NK-92 (cell line): ENCODE data around the gene ABCA8.
"Not testable (repeated sequence)": the region's sequence is repeated elsewhere in the genome, so short reads cannot be mapped to it uniquely, and the experiment has no call there.

ENCODE experiments used
- DNase-seq: peaks from one replicate; lab custom pipeline; 2025; ENCODE audit not compliant: unreplicated experiment; lab: John Stamatoyannopoulos, UW

Gene ABCA8

DNA sequence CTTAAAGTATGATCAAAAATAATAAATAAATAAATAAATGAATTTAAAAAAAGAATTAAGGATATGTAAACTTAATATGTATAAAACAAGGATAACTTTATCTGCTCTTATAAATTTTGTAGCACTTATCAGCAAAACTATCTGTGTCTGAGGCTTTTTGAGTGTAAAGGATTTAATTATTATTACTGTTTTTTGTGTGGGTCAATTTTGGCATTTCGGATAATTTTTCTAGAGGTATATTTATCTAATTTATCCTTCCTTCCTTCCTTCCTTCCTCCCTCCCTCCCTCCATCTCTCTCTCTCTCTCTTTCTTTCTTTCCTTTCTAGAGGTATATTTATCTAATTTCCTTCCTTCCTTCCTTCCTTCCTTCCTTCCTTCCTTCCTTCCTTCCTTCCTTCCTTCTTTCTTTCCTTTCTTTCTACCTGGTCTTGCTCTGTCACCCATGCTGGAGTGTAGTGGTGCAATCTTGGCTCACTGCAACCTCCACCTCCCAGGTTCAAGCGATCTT, 120.8 kb downstream of the ABCA8 start:
- DNase-seq, result no peak

DNA sequence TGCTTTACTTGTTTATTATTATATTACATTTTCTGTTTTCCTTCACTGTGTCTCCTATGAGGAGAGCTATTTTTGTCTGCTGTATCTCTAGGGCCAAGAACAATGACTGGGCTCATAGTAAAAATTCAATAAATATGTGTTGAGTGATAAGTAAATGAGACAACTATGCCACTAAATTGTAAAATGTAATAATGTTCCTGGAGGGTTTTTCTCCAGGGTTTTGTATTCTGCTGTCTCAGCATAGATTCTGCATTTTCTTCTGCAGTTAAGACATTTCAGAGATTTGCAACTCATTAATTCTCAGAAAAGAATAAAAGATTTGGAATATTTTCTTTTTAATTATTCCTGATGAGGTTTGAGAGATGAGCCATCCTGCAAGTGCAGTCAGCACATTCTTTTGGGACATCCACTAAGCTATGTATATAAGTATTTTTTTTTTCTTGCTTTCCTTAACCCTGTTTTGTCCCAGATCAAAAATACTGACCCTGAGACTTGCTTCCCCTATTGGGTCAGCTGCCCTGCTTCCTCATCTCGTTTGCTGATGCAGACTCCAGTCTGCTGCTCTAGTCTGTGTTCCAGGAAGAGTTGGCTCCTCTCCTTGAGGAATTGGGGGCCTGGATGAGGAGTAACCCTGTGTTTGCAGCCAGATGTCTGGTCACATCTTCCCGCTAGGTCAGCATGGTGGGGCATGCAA, 122.9 kb downstream of the ABCA8 start:
- no peak for DNase-seq

DNA sequence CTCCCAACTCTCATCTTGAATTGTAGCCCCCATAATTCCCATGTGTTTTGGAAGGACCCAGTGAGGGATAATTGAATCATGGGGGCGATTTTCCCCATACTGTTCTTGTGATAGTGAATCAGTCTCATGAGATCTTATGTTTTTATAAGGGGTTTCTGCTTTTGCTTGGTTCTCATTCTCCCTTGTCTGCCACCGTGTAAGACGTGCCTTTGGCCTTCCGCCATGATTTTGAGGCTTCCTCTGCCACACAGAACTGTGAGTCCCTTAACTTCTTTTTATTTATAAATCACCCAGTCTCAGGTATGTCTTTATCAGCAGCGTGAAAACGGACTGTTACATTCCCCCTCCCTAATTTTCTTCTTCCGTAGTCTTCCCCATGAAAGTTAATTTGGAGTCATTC, 124.0 kb downstream of the ABCA8 start:
- no peak for DNase-seq

DNA sequence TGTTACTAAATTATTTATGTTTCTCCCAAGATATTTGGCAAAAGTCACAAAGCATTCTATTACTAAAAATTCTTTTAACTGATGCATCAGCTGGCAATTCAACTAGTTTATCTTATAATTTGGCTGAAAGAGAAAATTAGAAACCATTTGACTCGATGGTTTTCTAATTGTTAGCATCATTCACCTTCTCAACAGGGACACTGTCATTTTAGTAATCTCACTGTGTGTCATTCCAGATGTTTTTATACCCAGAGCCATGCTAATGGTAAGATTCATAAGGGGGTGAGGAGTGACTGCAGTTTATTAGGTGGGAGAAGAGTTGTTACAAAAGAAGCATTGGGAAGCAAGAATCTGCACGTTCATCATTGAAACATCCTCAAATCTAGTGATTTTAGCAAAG, 124.9 kb downstream of the ABCA8 start:
- DNase-seq, result no peak

DNA sequence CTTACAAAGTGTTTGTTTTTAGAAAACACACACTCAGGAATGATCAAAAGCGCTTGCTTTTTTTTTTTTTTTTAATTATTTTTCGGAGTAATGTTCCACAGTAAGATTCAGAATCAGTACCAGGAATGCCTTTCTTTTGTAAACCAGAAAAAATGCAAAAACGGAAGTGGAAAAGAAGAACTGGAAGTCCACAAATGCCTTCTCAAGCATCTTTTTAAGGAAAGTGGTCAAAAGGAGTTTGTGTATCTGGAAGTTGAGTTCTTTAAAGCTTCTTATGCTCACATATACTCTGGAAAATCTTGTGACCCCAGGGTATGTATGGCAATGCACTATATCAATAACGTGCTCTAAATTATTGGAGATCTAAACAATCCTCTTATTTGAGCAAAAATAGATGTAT, 126.0 kb downstream of the ABCA8 start:
- DNase-seq, result no peak

DNA sequence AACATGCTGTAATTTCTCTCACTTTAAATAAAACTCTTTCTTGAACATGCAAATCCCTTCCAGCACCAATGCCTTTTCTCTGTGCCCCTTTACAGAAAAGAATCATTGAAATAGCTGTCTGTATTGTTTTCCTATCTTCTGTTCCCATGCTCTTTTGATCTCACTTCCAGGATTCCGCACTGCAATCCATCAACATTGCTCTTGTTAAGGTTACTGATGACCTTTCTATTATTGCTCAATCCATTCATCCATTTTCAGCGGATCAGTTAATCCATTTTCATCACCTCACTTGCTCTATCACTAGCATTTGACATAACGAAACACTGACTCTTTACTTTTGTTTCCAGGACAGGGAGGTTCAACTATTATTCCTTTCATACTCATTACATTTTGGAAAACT, 130.5 kb downstream of the ABCA8 start:
- no peak for DNase-seq

DNA sequence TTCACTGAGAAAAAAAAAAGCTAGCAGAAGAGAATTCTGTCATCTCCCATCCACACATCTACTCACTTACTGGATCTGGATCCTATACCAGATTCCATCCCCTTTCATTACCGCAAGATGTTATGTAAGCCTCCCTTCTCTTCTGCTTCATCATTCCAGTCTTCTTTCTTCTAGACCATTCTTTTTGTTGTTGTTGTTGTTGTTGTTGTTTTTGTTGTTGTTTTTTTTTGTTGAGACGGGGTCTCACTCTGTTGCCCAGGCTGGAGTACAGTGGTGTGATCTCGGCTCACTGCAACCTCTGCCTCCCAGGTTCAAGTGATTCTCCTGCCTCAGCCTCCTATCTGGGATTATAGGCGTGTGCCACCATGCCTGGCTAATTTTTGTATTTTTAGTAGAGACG, 131.0 kb downstream of the ABCA8 start:
- not testable (repeated sequence) for DNase-seq

DNA sequence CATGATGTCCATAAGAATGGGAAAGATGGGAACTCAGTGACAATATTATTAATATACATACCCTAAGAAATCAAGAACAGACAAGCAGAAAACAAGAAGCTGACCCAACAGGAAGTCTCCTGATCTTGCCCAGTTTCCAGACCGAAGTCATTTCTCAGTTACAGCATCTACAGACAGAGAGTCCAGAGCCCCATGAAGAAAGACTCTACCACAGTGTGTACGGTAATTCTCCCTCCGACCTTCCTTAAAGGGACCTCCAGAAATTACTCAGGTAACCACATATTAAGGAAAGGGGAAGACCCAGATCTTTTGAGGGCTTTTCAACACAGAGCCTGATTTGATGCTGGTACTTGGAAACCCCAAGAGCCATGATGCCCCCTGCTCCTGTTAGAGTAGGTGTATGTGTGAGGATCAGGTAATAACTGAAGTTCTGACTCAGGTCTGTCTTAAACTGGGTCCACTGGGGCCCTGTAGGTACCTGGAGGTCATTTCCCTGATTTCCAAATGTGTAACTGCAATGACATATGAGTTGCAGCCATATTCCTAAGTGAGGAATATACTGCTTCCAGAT, 132.4 kb downstream of the ABCA8 start:
- no peak for DNase-seq

DNA sequence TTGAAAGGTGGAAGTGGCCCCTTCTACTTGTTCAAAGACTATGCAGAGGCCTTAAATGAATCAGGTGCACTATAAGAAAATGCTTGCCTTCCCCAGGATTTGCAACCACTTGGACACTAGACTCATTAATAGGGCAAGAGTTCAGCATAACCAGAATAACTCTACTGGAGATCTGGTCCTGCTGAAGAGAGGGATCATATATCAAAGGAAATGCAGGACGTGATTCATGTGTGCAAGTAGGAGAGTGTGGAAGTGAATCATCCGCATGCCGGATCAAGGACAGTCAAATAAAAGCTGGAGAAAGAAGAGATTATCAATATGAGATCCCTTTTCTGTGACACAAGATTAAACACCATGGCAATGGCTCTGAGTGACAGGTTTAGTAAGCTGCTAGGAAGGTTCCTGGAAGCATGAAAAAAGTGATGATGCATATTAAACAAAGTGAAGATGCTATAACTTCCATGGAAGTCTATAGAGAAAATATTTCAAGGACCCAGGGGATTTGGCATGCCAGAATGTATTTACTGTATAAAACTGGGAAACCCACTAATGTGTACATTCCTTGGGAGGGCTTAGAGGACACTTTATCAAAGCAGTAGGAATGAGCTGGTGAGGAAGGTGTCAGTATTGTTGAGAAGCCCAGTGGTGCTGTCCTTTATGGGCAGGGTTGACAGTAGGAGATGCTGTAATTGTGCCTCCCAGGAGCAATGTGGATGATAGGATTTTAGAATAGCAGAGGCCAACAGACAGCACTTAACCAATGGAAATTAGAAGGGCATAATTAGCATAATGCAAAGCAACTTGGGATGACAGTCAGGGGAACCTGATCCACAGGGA, 133.1 kb downstream of the ABCA8 start:
- no peak for DNase-seq

DNA sequence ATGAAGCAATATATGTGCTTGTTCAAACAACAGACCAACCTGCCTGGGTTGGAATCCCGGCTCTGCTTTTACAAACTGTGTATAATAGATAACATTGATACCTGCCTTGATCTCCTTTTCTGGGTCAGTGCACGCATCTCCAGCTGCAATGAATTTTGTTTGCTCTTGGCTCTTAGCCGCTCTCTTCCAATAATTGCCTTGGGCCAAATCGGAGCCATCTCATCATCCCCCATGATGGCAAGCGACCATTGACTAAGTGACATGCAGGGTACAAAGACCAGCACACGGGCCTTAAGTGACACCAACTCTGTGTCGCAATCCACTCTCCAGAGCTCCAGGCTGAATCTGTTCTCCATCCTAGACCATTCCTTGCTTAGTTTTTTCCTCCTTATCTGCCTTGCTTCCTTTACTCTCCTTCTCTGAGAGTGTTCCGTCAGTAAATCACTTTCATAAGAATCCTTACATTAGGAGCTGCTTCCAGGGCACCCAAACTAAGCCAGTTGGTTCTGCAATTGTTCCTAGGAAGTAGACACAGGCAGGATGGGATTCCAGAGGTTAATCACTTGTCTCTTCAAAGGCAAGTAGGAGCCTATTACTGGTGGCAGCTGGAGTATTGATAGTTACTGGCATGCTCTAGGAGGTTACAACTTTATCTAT, 134.2 kb downstream of the ABCA8 start:
- DNase-seq, result no peak

DNA sequence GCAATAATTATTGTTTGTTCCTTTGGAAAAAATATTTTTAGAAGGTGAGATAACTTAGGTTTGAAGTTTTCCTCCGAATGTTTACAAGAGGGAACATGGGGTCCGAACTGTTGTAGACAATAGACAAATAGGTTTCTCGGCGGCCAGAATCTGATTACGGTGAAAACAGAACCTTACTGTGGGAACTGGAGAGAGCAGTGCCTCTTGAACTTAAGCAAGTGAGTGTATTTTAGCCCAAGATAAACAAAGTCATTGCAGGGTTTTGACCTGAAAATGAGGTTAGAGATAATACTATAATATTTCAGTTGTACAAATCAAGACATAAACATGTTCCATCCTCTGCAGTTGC, 134.7 kb downstream of the ABCA8 start:
- no peak for DNase-seq

DNA sequence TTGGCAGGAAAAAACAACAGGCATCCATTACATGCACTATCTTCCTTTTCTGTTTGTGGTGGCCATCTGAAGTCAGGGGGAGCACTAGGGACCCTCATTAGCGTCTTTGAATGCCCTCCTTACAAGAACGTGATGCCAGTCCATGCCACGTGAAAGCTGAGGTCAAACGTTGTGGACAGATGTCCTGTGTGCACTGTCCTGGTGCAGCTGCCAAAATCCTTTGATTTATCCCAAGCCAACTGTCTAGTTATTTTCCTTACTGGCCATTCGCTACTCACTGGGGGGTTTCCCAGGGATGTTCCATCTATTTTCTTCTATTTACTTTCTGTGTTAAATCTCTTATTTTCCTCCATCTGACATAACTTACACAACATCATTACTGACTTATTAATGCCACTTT, 135.7 kb downstream of the ABCA8 start:
- DNase-seq, result no peak
